Lower leg skin (tissue), 3 donors: Measurements from ENCODE around the gene CACFD1.

Experiments used
- POLR2A ChIP-seq, 2 donors: fragments of 450-650 bp; IDR thresholded peaks; one replicate each; pipeline ENCODE4 v1.6.1; 2016 to 2017; ENCODE audit warnings: antibody characterized with exemption in 2 of 2, mild to moderate bottlenecking in 1 of 2, moderate library complexity in 1 of 2
- TF ChIP-seq, protein P1 (sequence below), 3 donors: fragments of 450-650 bp; IDR thresholded peaks; one replicate each; pipeline ENCODE4 v1.5.1; 2016; ENCODE audit warnings: antibody characterized with exemption in 3 of 3, mild to moderate bottlenecking in 3 of 3, moderate library complexity in 2 of 3

DNA sequence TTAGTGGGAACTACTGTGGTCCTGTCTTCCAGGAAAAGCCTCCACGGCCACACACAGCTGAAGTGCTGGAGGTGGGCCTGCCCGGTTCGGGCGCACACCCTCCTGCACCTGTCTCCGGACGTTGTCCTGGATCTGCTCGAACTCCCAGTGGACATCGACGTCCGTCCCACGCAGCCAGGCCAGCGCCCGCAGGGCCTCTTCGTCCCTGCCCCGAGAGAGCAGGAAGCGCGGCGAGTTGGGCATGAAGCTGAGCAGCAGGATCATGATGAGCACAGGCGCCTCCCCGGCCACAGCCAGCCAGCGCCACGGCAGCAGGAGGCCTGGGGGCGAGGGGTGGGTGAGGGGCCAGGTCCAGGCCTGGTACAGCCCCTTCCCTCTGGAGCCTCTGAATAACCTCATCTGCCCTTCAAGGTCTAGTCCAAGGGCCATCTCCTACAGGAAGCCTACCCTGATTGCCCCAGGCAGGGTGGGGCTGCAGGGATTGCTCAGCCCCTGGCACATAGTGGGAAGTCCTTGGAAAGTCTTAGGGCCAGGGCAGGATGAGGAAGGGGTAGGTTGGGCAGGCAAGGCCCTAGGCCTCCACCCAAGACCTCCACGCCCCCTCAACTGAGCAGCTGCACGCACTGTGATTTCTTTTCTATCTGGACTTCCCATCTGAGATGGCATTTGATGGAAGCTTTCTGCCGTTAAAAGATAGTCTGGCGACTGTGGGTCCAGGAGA, 15.7 kb downstream of the CACFD1 start:
- TF ChIP-seq, protein P1, sequence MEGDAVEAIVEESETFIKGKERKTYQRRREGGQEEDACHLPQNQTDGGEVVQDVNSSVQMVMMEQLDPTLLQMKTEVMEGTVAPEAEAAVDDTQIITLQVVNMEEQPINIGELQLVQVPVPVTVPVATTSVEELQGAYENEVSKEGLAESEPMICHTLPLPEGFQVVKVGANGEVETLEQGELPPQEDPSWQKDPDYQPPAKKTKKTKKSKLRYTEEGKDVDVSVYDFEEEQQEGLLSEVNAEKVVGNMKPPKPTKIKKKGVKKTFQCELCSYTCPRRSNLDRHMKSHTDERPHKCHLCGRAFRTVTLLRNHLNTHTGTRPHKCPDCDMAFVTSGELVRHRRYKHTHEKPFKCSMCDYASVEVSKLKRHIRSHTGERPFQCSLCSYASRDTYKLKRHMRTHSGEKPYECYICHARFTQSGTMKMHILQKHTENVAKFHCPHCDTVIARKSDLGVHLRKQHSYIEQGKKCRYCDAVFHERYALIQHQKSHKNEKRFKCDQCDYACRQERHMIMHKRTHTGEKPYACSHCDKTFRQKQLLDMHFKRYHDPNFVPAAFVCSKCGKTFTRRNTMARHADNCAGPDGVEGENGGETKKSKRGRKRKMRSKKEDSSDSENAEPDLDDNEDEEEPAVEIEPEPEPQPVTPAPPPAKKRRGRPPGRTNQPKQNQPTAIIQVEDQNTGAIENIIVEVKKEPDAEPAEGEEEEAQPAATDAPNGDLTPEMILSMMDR (IDR thresholded peaks at IDR 0.05) = no peak
- TF ChIP-seq POLR2A (IDR thresholded peaks at IDR 0.05) = no peak
